GM08714 (cell line): ENCODE results near the gene NCF2.
"Not testable (repeated sequence)": the region's sequence is repeated elsewhere in the genome, so short reads cannot be mapped to it uniquely, and the experiment has no call there.

Experiments
- H3K4me3 ChIP-seq: fragments of 200-500 bp; sonication (Bioruptor generic); 2 replicates; pipeline ENCODE4 v1.5.1; 2014; ENCODE audit warnings: mild to moderate bottlenecking, low read length, inconsistent platforms
- ZNF274 ChIP-seq: IDR thresholded peaks from 2 replicates; pipeline ENCODE4 v1.6.1; 2012; ENCODE audit warnings: mild to moderate bottlenecking, low read depth, low read length

NCF2 gene

DNA sequence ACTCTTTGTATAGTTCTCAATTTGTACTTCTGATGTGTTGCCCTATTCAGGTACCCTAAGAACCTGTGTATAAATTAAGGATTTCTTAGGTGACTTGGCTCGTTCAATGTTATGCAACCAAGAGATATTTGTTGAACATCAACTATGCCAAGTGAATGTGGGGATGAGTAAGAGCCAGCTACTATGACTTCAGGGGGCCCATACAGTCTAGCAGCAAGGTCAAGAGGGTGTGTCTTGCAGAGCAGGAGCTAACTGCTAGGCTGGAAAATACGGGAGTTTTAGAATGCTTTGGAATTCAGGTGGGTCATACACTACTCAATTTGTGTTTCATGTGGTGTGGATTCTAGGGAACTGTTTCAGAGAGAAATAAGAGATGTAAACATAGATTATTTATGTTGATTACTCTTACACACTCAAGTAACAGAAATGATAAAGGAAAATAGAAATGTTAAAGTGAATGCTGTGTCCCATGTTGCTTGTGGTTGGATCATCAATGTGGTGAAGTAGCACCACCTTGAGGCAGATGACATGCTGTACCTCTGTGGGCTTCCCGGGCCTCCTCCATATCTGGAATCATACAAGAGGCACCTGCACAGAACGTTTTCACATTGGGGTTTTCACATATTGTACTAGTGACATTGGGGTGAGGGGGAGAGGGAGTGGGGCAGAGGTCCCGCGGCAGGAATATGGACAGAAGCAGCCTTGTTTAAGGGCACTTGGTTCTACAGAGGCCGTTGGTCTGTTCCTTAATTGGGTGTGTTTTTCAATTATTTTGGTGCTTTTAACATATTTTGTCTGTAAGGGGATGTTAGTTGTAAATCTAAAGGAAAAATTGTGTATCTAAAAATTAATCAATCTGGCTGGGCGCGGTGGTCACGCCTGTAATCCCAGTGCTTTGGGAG, 32.9 kb upstream of the NCF2 start:
- H3K4me3 ChIP-seq: no peak overlapping the region
- TF ChIP-seq ZNF274: no peak

DNA sequence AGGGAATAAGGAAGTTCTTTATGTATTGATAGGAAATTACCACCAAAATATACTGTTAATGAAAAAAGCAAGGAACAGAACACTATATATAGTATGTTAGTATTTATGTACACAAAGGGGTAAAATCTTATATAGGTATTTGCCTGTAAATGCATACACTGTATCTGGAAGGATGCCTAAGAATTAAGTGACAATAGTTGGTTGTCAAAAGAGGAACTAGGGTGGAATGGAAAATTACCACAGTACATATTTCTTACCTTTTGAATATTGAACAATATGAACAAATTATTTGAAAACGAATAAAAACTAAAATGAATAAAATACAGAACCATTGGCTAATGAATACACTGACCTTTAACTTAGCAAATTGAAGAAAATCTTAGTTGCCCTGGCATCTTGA, 31.8 kb upstream of the NCF2 start:
- H3K4me3 ChIP-seq: no peak overlapping the region
- no peak for TF ChIP-seq ZNF274

DNA sequence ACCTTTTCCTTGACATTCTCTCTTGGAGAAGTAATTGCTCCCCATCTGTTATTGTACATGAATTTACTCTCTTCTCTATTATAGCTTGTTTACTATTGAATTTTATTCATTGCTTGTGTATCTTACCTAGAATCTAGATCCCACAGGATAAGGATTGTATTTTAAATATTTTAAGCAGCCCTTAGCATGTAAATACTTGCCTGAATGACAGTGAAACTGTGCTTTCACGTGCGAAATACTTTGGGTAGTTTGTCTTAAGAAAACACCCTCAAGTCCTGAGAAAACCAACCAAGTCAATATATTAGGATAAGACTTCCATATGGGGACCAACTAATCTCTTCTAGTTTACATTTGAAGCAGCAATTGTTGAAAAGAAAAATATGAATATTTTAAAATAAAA, 30.1 kb upstream of the NCF2 start:
- no peak for TF ChIP-seq ZNF274
- H3K4me3 ChIP-seq: no peak overlapping the region

DNA sequence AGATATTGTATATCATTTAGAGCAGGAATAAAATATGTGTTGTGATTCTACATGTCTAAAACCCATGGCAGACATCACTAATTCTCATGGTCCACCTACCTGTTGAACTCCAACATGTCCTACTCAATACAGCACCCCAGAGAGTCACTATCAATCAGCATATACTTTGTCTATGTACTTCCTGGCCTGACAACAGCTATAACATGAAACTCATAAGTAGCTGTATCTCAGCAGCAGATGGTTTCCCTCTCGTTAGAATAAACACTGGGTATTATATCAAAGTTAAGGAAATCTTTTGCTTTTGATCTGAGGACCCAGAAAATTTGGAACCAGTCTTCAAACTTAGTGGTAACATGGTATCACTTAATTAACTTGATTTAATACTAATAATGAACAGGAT, 29.5 kb upstream of the NCF2 start:
- TF ChIP-seq ZNF274: no peak
- H3K4me3 ChIP-seq: no peak overlapping the region

DNA sequence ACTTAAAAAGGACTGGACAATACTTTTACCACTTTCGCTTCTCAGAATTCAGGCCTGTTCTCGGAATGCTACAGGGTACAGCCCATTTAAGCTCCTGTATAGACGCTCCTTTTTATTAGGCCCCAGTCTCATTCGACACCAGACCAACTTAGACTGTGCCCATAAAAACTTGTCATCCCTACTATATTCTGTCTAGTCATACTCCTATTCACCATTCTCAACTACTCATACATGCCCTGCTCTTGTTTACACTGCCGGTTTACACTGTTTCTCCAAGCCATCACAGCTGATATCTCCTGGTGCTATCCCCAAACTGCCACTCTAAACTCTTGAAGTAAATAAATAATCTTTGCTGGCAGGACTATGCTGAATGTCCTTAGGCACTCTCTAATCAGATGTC, 27.9 kb upstream of the NCF2 start:
- not testable (repeated sequence) for H3K4me3 ChIP-seq

DNA sequence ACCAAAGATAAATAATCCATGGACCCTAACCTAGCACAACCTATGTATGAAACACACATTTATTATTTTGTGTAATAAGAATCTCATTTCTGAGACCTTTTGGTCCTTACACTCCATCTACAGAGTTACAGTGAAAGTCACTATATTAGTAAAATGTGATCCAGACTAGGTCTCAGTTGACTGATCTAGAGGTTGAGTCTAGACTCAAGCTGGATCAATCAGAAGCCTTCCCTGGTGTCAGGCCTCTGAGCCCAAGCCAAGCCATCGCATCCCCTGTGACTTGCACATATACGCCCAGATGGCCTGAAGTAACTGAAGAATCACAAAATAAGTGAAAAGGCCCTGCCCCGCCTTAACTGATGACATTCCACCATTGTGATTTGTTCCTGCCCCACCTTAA, 22.7 kb upstream of the NCF2 start:
- not testable (repeated sequence) for H3K4me3 ChIP-seq

DNA sequence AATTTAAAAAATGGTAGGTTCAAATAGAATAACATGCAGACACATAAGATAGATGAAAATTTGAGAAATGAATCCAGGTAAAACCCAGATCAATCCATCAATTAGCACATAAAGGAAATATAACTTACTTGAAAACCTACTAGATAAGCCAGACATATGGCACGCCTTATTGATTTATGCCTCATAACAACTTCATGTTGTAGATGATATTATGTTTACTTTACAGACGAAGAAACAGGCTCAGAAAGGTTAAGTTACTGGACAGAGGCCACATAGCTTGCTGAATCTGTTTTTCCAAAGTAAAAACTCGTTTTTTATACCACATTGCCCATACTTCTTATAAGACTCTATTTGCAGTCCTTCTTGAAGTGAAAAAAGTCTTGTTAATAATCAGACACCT, 22.1 kb upstream of the NCF2 start:
- TF ChIP-seq ZNF274: no peak
- H3K4me3 ChIP-seq: no peak overlapping the region

DNA sequence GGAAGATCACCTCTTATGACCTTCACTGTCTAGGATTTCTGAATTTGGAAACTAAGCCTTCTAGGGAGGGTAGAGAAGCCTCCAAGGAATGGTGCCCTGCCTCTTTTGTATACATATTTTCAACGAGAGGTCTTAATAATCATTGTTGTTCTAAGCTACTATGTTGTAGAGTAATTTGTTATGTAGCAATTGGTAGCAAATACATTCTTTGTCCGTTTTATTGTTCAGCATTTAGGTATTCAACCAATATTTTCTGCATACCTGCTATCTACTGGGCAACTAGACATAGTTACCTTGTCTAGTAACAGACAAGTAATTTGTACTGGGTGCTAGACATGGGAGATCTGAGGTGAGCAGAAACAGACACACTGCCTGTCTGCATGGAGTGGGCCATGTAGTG, 20.8 kb upstream of the NCF2 start:
- no peak overlapping the region for H3K4me3 ChIP-seq
- no peak for TF ChIP-seq ZNF274

DNA sequence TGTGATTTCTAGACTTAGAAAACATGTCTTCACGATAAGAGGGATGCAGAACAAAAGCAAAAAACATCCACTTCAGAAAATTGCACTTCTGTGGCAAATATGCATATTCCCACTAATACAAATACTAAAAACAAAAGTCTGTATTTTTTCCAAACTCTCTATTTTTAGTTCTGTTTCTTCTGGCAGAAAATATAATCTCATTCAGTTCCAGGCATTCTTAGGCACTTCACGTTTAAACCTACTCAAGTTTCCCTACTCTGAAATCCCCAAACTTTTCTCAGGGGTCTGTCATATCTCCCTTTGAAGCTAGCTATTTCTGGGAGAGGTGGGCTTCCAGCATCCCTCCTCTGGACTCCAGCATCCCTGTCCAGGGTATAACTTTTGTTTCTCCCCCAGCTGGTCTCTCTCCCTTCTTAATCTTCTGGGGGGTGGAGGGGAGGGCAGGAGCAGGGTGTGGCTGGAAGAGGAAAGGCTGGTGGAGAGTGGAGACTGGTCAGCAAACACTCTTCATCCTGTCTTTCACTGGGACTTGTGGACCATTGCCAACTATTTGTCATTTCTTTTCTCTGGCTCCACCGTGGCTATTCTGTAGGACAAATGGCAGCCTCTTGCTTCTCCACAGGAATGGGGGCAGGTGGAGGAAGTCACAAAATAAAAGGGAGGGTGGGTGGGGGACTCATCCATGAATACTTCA, 19.6 kb upstream of the NCF2 start:
- H3K4me3 ChIP-seq: no peak overlapping the region
- TF ChIP-seq ZNF274: no peak

DNA sequence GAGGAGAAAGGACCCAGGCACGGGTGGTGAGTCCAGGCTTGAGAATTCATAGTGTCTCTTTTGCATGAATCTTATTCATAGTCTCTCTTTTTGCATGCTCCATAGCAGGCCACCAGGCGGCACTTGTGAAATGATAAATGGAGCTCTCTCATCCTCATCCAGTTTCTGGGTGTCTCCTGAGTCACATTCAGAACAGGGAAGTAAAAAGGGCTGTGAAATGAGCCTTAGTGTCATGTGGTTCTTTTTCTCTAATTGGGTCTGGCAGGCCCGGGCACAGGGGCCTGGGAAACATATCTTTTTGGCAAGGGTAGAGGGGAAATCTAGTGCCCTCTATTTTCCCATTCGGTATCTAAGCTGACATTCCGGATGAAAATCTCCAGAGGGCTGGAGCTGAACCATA, 19.1 kb upstream of the NCF2 start:
- no peak for TF ChIP-seq ZNF274
- no peak overlapping the region for H3K4me3 ChIP-seq

DNA sequence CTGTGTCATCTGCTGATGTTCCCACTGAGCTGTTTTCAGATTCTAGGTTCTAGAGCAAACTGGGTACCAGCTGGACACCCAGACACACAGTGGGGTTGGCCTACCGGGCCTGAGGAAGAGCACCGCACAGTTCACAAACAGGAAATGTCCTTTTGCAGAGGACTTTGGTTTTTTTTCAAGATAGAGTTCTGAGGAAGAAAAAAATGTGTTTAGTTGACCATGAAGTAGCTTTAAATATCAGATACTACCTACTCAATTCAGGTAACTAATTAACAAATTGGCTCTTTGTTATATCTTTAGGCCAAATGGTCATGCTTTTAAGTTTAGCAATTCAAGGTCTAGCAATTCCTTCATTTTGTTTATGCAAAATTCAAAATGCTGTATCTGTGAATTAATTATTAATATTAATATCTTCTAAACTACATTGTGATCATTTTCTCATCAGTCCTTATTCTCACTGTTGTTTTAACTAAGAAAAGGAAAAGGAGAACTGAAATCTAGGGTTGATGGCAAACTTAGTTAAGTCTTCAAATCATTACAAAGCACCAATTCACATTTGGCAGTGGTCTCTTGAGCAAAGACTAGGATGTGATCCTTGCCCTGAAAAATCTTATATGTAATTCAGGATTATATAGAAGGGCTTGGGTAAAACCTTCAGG, 17.2 kb upstream of the NCF2 start:
- no peak overlapping the region; the same call in 1 of the 2 replicates for H3K4me3 ChIP-seq
- TF ChIP-seq ZNF274: no peak

DNA sequence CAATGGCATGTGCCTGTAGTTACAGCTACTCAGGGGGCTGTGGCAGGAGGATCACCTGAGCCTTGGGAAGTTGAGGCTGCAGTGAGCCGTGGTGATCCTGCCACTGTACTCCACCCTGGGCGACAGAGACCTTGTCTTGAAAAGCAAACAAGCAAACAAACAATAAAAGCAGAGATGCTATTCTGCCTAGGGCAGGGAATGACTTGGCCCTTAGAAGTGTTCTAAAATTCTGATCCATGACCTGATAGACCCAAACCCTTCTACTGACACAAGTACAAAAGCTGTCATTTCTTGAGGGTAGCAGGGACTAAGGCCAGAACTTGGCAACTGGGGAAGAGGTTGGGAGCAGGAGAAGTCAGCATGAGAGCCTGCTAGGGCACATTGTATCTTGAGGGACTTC, 15.6 kb upstream of the NCF2 start:
- H3K4me3 ChIP-seq: no peak overlapping the region
- TF ChIP-seq ZNF274: no peak

DNA sequence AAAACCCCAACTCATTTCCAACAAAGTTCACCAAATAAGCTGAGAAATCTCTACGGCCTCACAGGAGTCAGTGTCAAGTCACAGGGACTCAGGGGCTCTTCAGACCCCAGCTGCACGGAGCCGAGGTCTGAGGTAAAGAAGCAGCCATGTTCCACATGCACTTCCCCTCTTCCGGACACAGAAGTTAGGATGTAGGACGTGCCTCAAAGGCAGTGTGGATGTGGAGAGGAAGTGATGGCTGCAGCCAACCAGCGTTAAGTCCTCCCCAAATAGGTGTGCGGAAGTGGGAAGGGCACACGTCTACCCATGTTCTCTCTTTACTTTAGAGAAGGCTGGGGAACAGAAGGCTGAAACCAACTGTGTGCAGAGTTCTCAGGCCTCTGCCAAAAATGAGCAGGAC, 14.6 kb upstream of the NCF2 start:
- TF ChIP-seq ZNF274: no peak
- H3K4me3 ChIP-seq: no peak overlapping the region

DNA sequence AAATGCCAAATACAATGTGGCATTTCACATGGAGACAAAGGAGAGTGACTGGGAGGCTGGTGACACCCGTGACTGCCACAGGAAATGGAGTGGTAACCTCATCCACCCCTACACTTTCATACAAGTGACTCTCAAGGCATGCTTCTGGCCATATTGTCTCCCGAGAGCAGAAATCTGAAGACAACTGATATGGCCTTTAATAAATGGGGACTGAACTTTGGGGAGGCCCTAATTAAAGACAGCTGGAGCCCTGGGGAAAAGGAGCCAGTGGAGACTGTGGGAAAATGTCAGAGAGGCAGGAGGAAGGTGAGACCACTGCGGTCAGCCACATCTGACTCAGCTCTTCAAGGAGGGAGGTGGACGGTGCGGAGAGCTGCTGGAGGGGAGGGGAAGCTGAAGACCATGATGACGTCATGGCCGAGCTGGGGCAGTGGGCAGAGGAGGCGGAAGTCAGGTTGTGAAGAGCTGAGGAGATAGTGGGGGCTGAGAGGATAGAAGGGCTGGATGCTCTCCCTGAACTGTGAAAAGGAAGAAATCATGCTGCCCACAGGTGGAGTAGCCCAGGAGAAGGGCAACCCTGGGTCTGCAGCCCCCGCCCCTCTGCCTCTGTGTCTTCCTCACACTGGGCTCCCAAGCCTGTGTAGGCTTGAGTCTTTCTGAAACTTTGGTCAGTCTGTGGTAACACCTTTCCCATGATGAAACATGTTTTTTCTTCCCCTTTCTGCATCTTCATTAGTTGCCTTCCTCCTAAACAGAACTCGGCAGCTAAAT, 14.0 kb upstream of the NCF2 start:
- no peak for TF ChIP-seq ZNF274
- H3K4me3 ChIP-seq: no peak overlapping the region
